OCI-LY7 (cell line): ENCODE data around the gene CLUH. TPM values are rescaled to one million over a fixed set of nuclear protein-coding genes. Genes with fewer than 3 reads are reported as not detected.

Experiments used
- BruUV-seq: library from RNA; stranded (reverse); fragments of 400-500 nt; replicated peaks from 2 replicates; lab custom pipeline; 2021; lab: Mats Ljungman, UMichigan
- CTCF ChIA-PET: fragments of 300-600 bp; sonication (Branson Sonifier 250); formaldehyde crosslinking; loops from one replicate; lab custom pipeline; 2022; ENCODE audit warnings: antibody characterized with exemption; ENCODE audit not compliant: unreplicated experiment; lab: Charles Lee
- POLR2A ChIA-PET: fragments of 300-600 bp; sonication (Branson Sonifier 250); formaldehyde crosslinking; loops from one replicate; lab custom pipeline; 2022; ENCODE audit warnings: antibody characterized with exemption; lab: Charles Lee
- DNase-seq: peaks from one replicate; pipeline ENCODE4 v3.0.0-alpha.2; 2015; ENCODE audit warnings: low spot score
- H2AFZ ChIP-seq: fragments of 200-600 bp; sonication (generic), shearing (Covaris generic); 2 replicates; pipeline ENCODE4 v1.6.1; 2014; ENCODE audit warnings: mild to moderate bottlenecking, antibody characterized with exemption, low read length, moderate library complexity
- H3K27ac ChIP-seq: fragments of 200-600 bp; sonication (generic); 2 replicates; pipeline ENCODE4 v1.5.1; 2014; ENCODE audit warnings: mixed run types, low read depth, mild to moderate bottlenecking, moderate library complexity, low read length, inconsistent platforms; ENCODE audit not compliant: poor library complexity, severe bottlenecking
- H3K36me3 ChIP-seq: fragments of 200-600 bp; sonication (generic); 2 replicates; pipeline ENCODE4 v1.6.1; 2014; ENCODE audit warnings: mild to moderate bottlenecking, antibody characterized with exemption, low read length, moderate library complexity, mixed read lengths; ENCODE audit not compliant: insufficient read depth
- H3K4me1 ChIP-seq: fragments of 200-600 bp; sonication (generic); 2 replicates; pipeline ENCODE4 v1.5.1; 2014; ENCODE audit warnings: mild to moderate bottlenecking, low read length; ENCODE audit not compliant: insufficient read depth, poor library complexity, severe bottlenecking
- H3K4me2 ChIP-seq: fragments of 200-600 bp; sonication (generic); 2 replicates; pipeline ENCODE4 v1.6.1; 2014; ENCODE audit warnings: mild to moderate bottlenecking, low read length
- H3K4me3 ChIP-seq: fragments of 200-600 bp; sonication (generic); 2 replicates; pipeline ENCODE4 v1.5.1; 2014; ENCODE audit warnings: mild to moderate bottlenecking, low read depth, low read length; ENCODE audit not compliant: poor library complexity, severe bottlenecking
- H3K79me2 ChIP-seq: fragments of 200-600 bp; sonication (generic); 2 replicates; pipeline ENCODE4 v1.6.1; 2016; ENCODE audit warnings: low read depth, mild to moderate bottlenecking, low read length, moderate library complexity, mixed read lengths; ENCODE audit not compliant: insufficient read depth
- H3K9me2 ChIP-seq: fragments of 200-600 bp; sonication (generic); 2 replicates; pipeline ENCODE4 v1.6.1; 2016; ENCODE audit warnings: mild to moderate bottlenecking, low read length, mixed read lengths; ENCODE audit not compliant: insufficient read depth
- H3K9me3 ChIP-seq: fragments of 200-600 bp; sonication (generic); 2 replicates; pipeline ENCODE4 v1.6.1; 2014; ENCODE audit warnings: mild to moderate bottlenecking, mixed run types, low read length, mixed read lengths
- H4K20me1 ChIP-seq: fragments of 200-600 bp; sonication (generic); 2 replicates; pipeline ENCODE4 v1.6.1; 2014; ENCODE audit warnings: mild to moderate bottlenecking, antibody characterized with exemption, low read length, moderate library complexity, mixed read lengths; ENCODE audit not compliant: insufficient read depth
- EZH2phosphoT487 ChIP-seq: fragments of 200-600 bp; sonication (generic); IDR thresholded peaks from 2 replicates; pipeline ENCODE4 v1.6.1; 2018; ENCODE audit warnings: low read depth, borderline replicate concordance, mild to moderate bottlenecking, mixed run types, antibody characterized with exemption, low read length, moderate library complexity, mixed read lengths
- intact Hi-C: fragments of 100-400 bp; cut with micrococcal nuclease; formaldehyde crosslinking; loops from one replicate; pipeline ENCODE4 v1.10.0; 2022; ENCODE audit not compliant: unreplicated experiment
- total RNA-seq, 2 experiments: library from RNA; depleted of rRNA in 1 of 2; stranded (reverse); fragments of >200 nt in 1 of 2; shearing (Covaris generic) in 1 of 2; gene quantifications; 2 replicates each; pipeline ENCODE4 v1.2.3, GENCODE V29; 2014 to 2022
- TF ChIP-seq, protein P1 (sequence below): fragments of 200-600 bp; sonication (generic); conservative IDR thresholded peaks from 2 replicates; pipeline ENCODE4 v1.5.1; 2014; ENCODE audit warnings: mild to moderate bottlenecking, antibody characterized with exemption, low read length, moderate library complexity, mixed read lengths

Gene CLUH
- total RNA-seq, 2 experiments from 2014 or later = 96.3 to 132 TPM

DNA sequence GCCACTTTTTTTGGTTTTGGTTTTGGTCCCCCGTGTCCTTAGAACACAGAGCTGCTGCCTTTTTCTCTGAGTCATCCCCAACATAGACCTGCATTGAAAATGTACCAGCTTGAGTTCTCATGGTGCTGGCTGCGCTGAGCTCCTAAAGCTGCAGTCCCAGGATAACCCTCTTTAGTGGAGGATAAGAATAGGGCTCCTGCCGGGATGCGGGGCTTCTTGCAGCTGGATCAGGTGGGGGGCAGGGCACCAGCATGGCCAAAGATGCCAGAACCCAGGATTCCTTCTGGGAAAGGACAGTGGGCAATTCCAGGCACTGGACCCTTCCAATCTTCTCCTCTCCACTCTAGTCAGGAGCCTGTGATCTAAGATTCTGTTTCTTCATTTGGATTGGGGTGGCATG, 8.3 kb upstream of the CLUH start:
- Histone ChIP-seq H3K4me3 (no peak overlapping the region), H3K9me2 (no peaks in the 10 kb centered on the region), H3K27ac (no peak overlapping the region), H4K20me1 (no peaks in the 10 kb centered on the region), H3K79me2 (no peaks in the 10 kb centered on the region), H3K4me2 (no peak overlapping the region), H3K9me3 (no peaks in the 10 kb centered on the region), H3K4me1 (no peaks in the 10 kb centered on the region), H2AFZ (no peak overlapping the region), H3K36me3 (no peaks in the 10 kb centered on the region)
- no peak for TF ChIP-seq EZH2phosphoT487
- TF ChIP-seq, protein P1, sequence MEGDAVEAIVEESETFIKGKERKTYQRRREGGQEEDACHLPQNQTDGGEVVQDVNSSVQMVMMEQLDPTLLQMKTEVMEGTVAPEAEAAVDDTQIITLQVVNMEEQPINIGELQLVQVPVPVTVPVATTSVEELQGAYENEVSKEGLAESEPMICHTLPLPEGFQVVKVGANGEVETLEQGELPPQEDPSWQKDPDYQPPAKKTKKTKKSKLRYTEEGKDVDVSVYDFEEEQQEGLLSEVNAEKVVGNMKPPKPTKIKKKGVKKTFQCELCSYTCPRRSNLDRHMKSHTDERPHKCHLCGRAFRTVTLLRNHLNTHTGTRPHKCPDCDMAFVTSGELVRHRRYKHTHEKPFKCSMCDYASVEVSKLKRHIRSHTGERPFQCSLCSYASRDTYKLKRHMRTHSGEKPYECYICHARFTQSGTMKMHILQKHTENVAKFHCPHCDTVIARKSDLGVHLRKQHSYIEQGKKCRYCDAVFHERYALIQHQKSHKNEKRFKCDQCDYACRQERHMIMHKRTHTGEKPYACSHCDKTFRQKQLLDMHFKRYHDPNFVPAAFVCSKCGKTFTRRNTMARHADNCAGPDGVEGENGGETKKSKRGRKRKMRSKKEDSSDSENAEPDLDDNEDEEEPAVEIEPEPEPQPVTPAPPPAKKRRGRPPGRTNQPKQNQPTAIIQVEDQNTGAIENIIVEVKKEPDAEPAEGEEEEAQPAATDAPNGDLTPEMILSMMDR = no peak
- no peak for DNase-seq
- intact Hi-C loops = no loop called here
- ChIA-PET CTCF (no interaction called here), POLR2A (interaction anchor here (0.7 kb wide), 2 partner anchors 31 to 53 kb away, joined by 3 to 4 read pairs; no protein-coding TSS in a partner anchor)
- BruUV-seq = no TSS peak

DNA sequence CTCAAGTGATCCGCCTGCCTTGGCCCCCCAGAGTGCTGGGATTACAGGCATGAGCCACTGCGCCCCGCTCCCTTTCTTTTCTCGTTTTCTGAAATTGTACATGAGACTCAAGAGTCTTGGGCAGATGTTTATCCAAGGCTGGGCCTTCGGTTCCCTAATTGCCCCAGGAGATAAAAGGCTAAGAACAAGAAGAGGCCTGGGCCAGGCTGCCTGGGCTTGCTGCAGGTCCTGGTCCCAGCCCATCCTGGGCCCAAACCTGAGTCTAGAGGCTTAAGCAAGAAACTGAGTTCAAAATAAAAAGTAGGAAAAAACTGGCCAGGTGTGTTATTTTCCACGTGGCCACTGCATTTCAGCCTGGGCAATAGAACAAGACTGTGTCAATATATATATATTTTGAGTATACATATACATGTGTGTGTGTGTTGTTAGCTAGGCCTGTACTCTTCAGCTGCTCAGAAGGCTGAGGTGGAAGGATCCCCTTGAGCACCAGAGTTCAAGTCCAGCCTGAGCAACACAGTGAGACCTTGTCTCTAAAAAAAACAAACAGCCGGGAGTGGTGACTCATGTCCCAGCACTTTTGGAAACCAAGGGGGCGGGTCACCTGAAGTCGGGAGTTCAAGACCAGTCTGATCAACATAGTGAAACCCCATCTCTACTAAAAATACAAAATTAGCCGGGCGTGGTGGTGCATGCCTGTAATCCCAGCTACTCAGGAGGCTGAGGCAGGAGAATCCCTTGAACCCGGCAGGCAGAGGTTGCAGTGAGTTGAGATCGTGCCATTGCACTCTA, 6.8 kb upstream of the CLUH start:
- TF ChIP-seq EZH2phosphoT487 = no peak
- TF ChIP-seq, protein P1 = no peak
- CTCF ChIA-PET = no interaction called here

DNA sequence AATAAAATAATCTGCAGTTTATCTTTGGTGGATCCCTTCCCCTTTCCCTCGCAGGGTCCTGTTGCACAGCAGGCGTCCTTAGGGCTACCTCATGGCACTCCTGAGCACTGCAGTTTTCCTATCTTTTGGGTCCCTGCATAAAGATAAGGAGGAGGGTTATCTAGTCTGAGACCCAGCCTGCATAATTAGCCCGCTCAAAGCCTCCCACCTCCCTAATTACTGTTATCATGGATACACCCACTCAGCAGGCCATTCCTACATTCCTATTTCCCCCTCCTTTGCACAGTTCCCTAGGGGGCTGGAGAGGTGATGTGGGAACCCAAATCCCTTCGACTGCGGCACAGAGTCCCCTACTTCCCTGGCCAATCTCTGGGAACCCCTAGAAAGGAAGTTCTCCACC, 5.1 kb upstream of the CLUH start:
- TF ChIP-seq EZH2phosphoT487 = no peak
- TF ChIP-seq, protein P1 = no peak
- Histone ChIP-seq H3K36me3 (no peaks in the 10 kb centered on the region; the same call in 1 of the 2 replicates), H3K4me1 (peaks cover 11% of the 10 kb centered on the region), H3K9me2 (no peaks in the 10 kb centered on the region), H3K4me2 (no peak overlapping the region), H3K79me2 (peaks cover 18% of the 10 kb centered on the region; the same call in 1 of the 2 replicates), H3K9me3 (no peaks in the 10 kb centered on the region), H4K20me1 (no peaks in the 10 kb centered on the region), H3K27ac (no peak overlapping the region), H3K4me3 (no peak overlapping the region), H2AFZ (no peak overlapping the region)
- BruUV-seq = no TSS peak
- intact Hi-C loops = no loop called here
- CTCF ChIA-PET = no interaction called here
- POLR2A ChIA-PET = interaction anchor here (0.6 kb wide), 1 partner anchor 1142 kb away, joined by 6 read pairs; no protein-coding TSS in a partner anchor
- no peak for DNase-seq

More for the DNA sequence above, 6.8 kb upstream of the CLUH start:
- Histone ChIP-seq H3K4me1 (peaks cover 4% of the 10 kb centered on the region), H4K20me1 (no peaks in the 10 kb centered on the region), H2AFZ (no peak overlapping the region), H3K27ac (no peak overlapping the region), H3K79me2 (peaks cover 5% of the 10 kb centered on the region; the same call in 1 of the 2 replicates), H3K4me3 (no peak overlapping the region), H3K36me3 (no peaks in the 10 kb centered on the region; the same call in 1 of the 2 replicates), H3K9me2 (no peaks in the 10 kb centered on the region), H3K4me2 (no peak overlapping the region), H3K9me3 (no peaks in the 10 kb centered on the region)
- no TSS peak for BruUV-seq
- POLR2A ChIA-PET = no interaction called here
- no peak for DNase-seq
- intact Hi-C loops = no loop called here
